ENCODE data around the gene TFRC. TPM values are rescaled to one million over a fixed set of nuclear protein-coding genes. Genes with fewer than 3 reads are reported as not detected.

Gene TFRC
- total RNA-seq (100 to 1,000 TPM; 669 to 687 TPM), polyA plus RNA-seq (15.9 TPM)

DNA sequence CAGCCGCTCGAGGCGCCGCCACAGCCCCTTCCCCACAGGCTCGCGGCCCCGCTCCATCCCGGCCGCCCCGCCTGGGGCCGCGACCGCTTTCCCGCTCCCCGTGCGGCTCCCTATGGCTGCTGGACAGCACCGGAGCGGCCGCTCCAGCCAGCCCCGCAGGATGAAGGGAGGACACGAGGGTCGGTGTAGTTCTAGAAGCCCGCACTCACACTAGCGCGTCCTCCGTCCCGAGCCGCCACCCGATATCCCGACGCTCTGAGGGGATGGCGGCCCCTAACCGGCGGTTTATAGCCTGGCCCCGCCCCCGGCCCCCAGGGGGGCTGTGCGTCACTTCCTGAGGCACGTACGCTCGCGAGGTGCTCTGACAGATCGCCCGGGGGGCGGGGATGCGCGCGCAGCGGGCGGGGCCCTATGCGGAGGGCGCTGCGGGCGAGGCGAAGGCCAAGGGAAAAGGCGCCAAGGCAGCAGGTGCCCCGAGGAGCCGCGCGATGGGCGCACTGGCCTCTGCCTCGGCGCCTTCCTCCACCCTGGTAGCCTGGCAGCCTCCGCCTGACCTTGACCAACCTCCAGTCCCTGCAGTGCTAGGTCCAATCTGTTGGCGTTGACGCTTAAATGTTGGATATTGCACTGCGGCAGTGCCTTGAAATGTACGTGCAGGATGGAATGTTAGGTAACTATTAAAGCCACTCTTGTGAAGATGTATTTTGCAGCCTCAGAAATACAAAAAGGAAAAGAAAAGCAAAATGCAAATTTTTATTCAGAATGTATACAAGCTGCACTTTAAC lies at the start of gene TFRC:
TFRC (minus strand) TSS at position 257 of the 785 bp plus-strand sequence. CDS start 4,991 bp downstream, outside the sequence.
- H3K27ac ChIP-seq (ENCODE audit: low read depth, low read length) = peak within 1 kb of the TSS; percentile 99
- H3K9me3 Mint-ChIP-seq = no peaks in the 10 kb centered on the region
- H3K36me3 Mint-ChIP-seq = peaks cover 0 to 12% (median 0%) of the 10 kb centered on the region in 3 donors
- no peaks in the 10 kb centered on the region for H3K36me3 ChIP-seq (ENCODE audit: insufficient read depth, low read length)
- ChIA-PET POLR2A (interaction anchor here (3.2 kb wide), 1 partner anchor 97 kb away, joined by 13 read pairs; no protein-coding TSS in a partner anchor), CTCF (interaction anchor here (2.2 to 4.2 kb wide), 2 partner anchors 9 to 115 kb away, joined by 5 to 31 read pairs; no protein-coding TSS in a partner anchor)
- no peaks in the 10 kb centered on the region for H3K9me3 ChIP-seq (ENCODE audit: low read length)
- peak within 1 kb of the TSS; percentile 89 to 98 (median 96) for H3K27ac Mint-ChIP-seq
- H3K4me3 ChIP-seq (ENCODE audit: low read length) = peak within 1 kb of the TSS; percentile 62
- H3K27me3 Mint-ChIP-seq = peaks cover 0 to 1% of the 10 kb centered on the region in 2 donors
- no peaks in the 10 kb centered on the region for H3K27me3 ChIP-seq (ENCODE audit: insufficient read depth, low read length, poor library complexity, severe bottlenecking)
- peaks cover 34% of the 10 kb centered on the region for H3K4me1 ChIP-seq (ENCODE audit: insufficient read depth, low read length)
- peak within 1 kb of the TSS; percentile 93 to 98 (median 96) for H3K4me3 Mint-ChIP-seq
- DNase-seq = peak; percentile 93 to 96 (median 95)
- H3K4me1 Mint-ChIP-seq = peaks cover 35 to 46% (median 37%) of the 10 kb centered on the region in 3 donors

- Mint-ChIP-seq H3K27me3 (no peaks in the 10 kb centered on the region), H3K9me3 (no peaks in the 10 kb centered on the region), H3K4me1 (peaks cover 21 to 27% (median 24%) of the 10 kb centered on the region in 3 donors), H3K36me3 (no peaks in the 10 kb centered on the region), H3K4me3 (no peak overlapping the region), H3K27ac (peak overlapping the region in 3 of 8 donors; percentile 46 to 83 (median 72))
- no peak for DNase-seq
- H3K4me1 ChIP-seq (ENCODE audit: insufficient read depth, low read length) = peaks cover 14% of the 10 kb centered on the region
- no peaks in the 10 kb centered on the region for H3K9me3 ChIP-seq (ENCODE audit: low read length)
- peak overlapping the region; percentile 75 for H3K27ac ChIP-seq (ENCODE audit: low read depth, low read length)
- CTCF ChIA-PET = interaction anchor here (1.1 to 2.0 kb wide), 3 partner anchors 51 to 55 kb away, joined by 3 to 6 read pairs (median 4); no protein-coding TSS in a partner anchor
- no peaks in the 10 kb centered on the region for H3K36me3 ChIP-seq (ENCODE audit: insufficient read depth, low read length)
- POLR2A ChIA-PET = no interaction called here
- H3K4me3 ChIP-seq (ENCODE audit: low read length) = no peak overlapping the region
- no peaks in the 10 kb centered on the region for H3K27me3 ChIP-seq (ENCODE audit: insufficient read depth, low read length, poor library complexity, severe bottlenecking)
Observed at GRCh38 chr3:196128172-196128843, 46.4 kb upstream of the TFRC start.

DNA sequence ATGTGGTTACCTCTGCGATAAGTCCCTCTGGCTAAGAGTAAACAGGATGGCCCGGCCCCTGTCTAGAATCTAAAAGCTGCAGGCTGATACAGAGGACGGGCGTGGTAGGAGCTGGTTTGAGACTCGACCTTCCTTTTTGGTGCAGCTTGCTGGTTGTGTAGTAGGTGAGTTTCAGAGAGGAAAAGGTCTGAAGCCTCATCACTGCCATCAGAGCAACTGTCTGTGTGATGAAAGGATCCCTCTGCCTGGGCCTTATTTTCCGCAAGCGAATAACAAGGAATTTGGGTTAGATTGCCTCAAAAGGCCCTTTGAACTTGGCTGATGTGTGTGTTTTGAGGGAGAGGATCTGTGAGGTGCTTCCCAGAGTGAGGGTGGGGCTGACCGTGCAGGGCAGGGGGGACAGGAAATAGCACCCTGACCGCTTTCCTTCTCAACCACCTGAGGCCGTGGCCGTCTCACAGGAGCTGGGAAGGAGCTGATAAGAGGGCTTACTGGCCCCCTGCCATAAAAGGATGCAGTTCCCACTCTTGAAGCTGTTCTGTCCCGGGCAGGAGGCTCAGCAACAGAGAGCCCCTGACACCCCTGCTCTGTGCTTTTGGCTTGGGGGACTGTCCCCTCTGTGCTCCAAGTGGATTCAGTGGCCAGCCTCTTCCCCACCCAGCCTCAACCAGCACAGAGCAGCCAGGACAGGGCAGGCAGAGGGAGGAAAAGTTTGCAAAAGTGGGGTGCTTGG lies 45.6 kb upstream of the TFRC start:
- H3K4me3 Mint-ChIP-seq = peak overlapping the region in 6 of 7 donors; percentile 66 to 74 (median 68)
- H3K36me3 ChIP-seq (ENCODE audit: insufficient read depth, low read length) = no peaks in the 10 kb centered on the region
- H3K9me3 Mint-ChIP-seq = no peaks in the 10 kb centered on the region
- no peaks in the 10 kb centered on the region for H3K36me3 Mint-ChIP-seq
- H3K27ac Mint-ChIP-seq = peak overlapping the region; percentile 3 to 98 (median 75)
- ChIA-PET POLR2A (interaction anchor here (0.6 kb wide), 2 partner anchors 8 to 52 kb away, joined by 3 to 4 read pairs; no protein-coding TSS in a partner anchor), CTCF (interaction anchor here (0.9 to 2.0 kb wide), 4 partner anchors 8 to 66 kb away, joined by 3 to 6 read pairs (median 4); no protein-coding TSS in a partner anchor)
- H3K4me3 ChIP-seq (ENCODE audit: low read length) = peak overlapping the region; percentile 19
- H3K9me3 ChIP-seq (ENCODE audit: low read length) = no peaks in the 10 kb centered on the region
- H3K27me3 ChIP-seq (ENCODE audit: insufficient read depth, low read length, poor library complexity, severe bottlenecking) = no peaks in the 10 kb centered on the region
- peak in 4 of 5 donors; percentile 25 to 54 (median 32) for DNase-seq
- peak overlapping the region; percentile 75 for H3K27ac ChIP-seq (ENCODE audit: low read depth, low read length)
- H3K27me3 Mint-ChIP-seq = no peaks in the 10 kb centered on the region
- peaks cover 14% of the 10 kb centered on the region for H3K4me1 ChIP-seq (ENCODE audit: insufficient read depth, low read length)
- H3K4me1 Mint-ChIP-seq = peaks cover 26 to 31% (median 26%) of the 10 kb centered on the region in 3 donors

GRCh38 chr3:196124608-196125007 lies 42.7 kb upstream of the TFRC start:
- no peak overlapping the region for H3K27ac ChIP-seq (ENCODE audit: low read depth, low read length)
- no peak for DNase-seq
- Mint-ChIP-seq H3K4me1 (peaks cover 43 to 57% (median 48%) of the 10 kb centered on the region in 3 donors), H3K4me3 (no peak overlapping the region), H3K9me3 (no peaks in the 10 kb centered on the region), H3K27me3 (no peaks in the 10 kb centered on the region), H3K36me3 (no peaks in the 10 kb centered on the region), H3K27ac (no peak overlapping the region)
- no peaks in the 10 kb centered on the region for H3K36me3 ChIP-seq (ENCODE audit: insufficient read depth, low read length)
- no peaks in the 10 kb centered on the region for H3K9me3 ChIP-seq (ENCODE audit: low read length)
- ChIA-PET CTCF (no interaction called here), POLR2A (no interaction called here)
- H3K4me1 ChIP-seq (ENCODE audit: insufficient read depth, low read length) = peaks cover 35% of the 10 kb centered on the region
- H3K27me3 ChIP-seq (ENCODE audit: insufficient read depth, low read length, poor library complexity, severe bottlenecking) = no peaks in the 10 kb centered on the region
- no peak overlapping the region for H3K4me3 ChIP-seq (ENCODE audit: low read length)

- ChIA-PET POLR2A (interaction anchor here (0.5 to 0.6 kb wide), 2 partner anchors 34 to 44 kb away, joined by 3 read pairs; no protein-coding TSS in a partner anchor), CTCF (interaction anchor here (1.4 kb wide), 1 partner anchor 50 kb away, joined by 3 read pairs; no protein-coding TSS in a partner anchor)
- no peak for DNase-seq
- Mint-ChIP-seq H3K36me3 (no peaks in the 10 kb centered on the region), H3K4me3 (peak overlapping the region in 1 of 7 donors; percentile 44), H3K27ac (peak overlapping the region in 1 of 8 donors; percentile 40), H3K9me3 (no peaks in the 10 kb centered on the region), H3K27me3 (no peaks in the 10 kb centered on the region), H3K4me1 (peaks cover 39 to 55% (median 46%) of the 10 kb centered on the region in 3 donors)
- Histone ChIP-seq H3K27me3 (ENCODE audit: insufficient read depth, low read length, poor library complexity, severe bottlenecking) (no peaks in the 10 kb centered on the region), H3K36me3 (ENCODE audit: insufficient read depth, low read length) (no peaks in the 10 kb centered on the region), H3K27ac (ENCODE audit: low read depth, low read length) (peak overlapping the region; percentile 54), H3K4me3 (ENCODE audit: low read length) (no peak overlapping the region), H3K4me1 (ENCODE audit: insufficient read depth, low read length) (peaks cover 31% of the 10 kb centered on the region), H3K9me3 (ENCODE audit: low read length) (no peaks in the 10 kb centered on the region)
Observed at GRCh38 chr3:196122688-196123046, 40.8 kb upstream of the TFRC start.

DNA sequence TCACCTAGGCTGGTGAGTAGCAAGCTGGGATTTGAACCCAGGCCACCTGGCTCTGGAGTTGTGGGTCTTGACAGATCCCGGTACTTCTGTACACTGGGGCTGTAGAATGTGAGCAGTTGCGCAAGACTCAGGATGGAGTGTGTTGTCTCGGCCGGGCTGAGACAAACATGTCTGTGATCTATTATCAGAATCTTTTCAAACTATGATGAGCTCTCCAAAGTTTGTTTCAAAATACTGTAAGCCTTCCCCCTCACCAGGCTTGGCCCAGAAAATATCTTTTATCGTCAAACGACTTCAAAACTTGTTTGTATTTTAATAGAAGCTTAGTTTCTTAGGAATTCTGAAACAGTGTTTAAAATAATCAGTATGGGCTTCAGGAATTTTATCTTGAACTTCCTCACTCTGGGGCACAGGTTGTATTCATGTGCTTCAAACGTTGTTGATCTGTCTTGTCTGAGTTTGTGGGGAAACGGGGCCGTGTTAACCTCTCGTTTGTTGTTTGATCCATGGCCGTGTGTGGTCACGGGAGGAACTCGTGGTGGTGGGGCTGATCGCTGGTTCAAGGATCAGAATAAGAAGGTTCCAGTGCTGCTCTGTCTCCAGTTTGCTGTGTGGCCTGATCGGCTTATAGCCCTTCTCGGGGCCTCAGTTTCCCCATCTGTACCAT lies 40.3 kb upstream of the TFRC start:
- Mint-ChIP-seq H3K27me3 (no peaks in the 10 kb centered on the region), H3K36me3 (no peaks in the 10 kb centered on the region), H3K9me3 (no peaks in the 10 kb centered on the region), H3K4me3 (peak overlapping the region in 1 of 7 donors; percentile 44), H3K27ac (peak overlapping the region in 5 of 8 donors; percentile 7 to 71 (median 40)), H3K4me1 (peaks cover 35 to 52% (median 41%) of the 10 kb centered on the region in 3 donors)
- no peak for DNase-seq
- POLR2A ChIA-PET = interaction anchor here (0.5 to 0.6 kb wide), 2 partner anchors 33 to 44 kb away, joined by 3 read pairs; no protein-coding TSS in a partner anchor
- no peaks in the 10 kb centered on the region for H3K27me3 ChIP-seq (ENCODE audit: insufficient read depth, low read length, poor library complexity, severe bottlenecking)
- no peaks in the 10 kb centered on the region for H3K36me3 ChIP-seq (ENCODE audit: insufficient read depth, low read length)
- H3K27ac ChIP-seq (ENCODE audit: low read depth, low read length) = peak overlapping the region; percentile 54
- CTCF ChIA-PET = no interaction called here
- H3K4me1 ChIP-seq (ENCODE audit: insufficient read depth, low read length) = peaks cover 26% of the 10 kb centered on the region
- H3K9me3 ChIP-seq (ENCODE audit: low read length) = no peaks in the 10 kb centered on the region
- H3K4me3 ChIP-seq (ENCODE audit: low read length) = no peak overlapping the region

DNA sequence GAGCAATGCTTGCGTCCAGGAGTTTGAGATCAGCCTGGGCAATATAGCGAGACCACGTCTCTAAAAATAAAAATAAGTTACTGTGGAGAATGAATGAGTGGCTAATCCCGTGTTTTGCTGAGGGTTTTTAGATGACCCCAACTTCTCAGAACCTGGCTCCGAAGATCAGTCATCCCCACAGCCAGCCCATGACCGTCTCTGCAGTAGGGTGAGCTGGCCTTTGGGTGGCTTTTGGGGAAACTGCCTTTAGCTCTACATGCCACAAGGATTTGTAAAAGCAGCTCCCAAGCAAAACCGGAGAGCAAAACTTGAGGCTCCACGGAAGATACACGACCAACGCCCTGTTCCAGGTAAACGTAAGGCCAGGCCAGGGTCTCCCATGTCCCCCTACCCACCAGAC lies 39.2 kb upstream of the TFRC start:
- peaks cover 21% of the 10 kb centered on the region for H3K4me1 ChIP-seq (ENCODE audit: insufficient read depth, low read length)
- CTCF ChIA-PET = interaction anchor here (2.3 to 4.4 kb wide), 2 partner anchors 48 to 75 kb away, joined by 9 to 19 read pairs; no protein-coding TSS in a partner anchor
- H3K36me3 Mint-ChIP-seq = no peaks in the 10 kb centered on the region

More for the DNA sequence above, 39.2 kb upstream of the TFRC start:
- no peak overlapping the region for H3K4me3 ChIP-seq (ENCODE audit: low read length)
- no peaks in the 10 kb centered on the region for H3K27me3 Mint-ChIP-seq
- H3K36me3 ChIP-seq (ENCODE audit: insufficient read depth, low read length) = no peaks in the 10 kb centered on the region
- DNase-seq = no peak
- H3K4me3 Mint-ChIP-seq = no peak overlapping the region
- POLR2A ChIA-PET = interaction anchor here (0.6 kb wide), 1 partner anchor 98 kb away, joined by 5 read pairs; no protein-coding TSS in a partner anchor
- peak overlapping the region in 1 of 8 donors; percentile 81 for H3K27ac Mint-ChIP-seq
- H3K4me1 Mint-ChIP-seq = peaks cover 30 to 45% (median 36%) of the 10 kb centered on the region in 3 donors
- H3K27ac ChIP-seq (ENCODE audit: low read depth, low read length) = no peak overlapping the region
- H3K9me3 Mint-ChIP-seq = no peaks in the 10 kb centered on the region
- H3K9me3 ChIP-seq (ENCODE audit: low read length) = no peaks in the 10 kb centered on the region
- no peaks in the 10 kb centered on the region for H3K27me3 ChIP-seq (ENCODE audit: insufficient read depth, low read length, poor library complexity, severe bottlenecking)
